Fibroblast of skin of right biceps (primary cell): Measurements from ENCODE around the gene AVPI1.

Source experiments
- DNase-seq: peaks from one replicate; pipeline ENCODE4 v3.0.0-alpha.2; 2013

The AVPI1 gene, protein sequence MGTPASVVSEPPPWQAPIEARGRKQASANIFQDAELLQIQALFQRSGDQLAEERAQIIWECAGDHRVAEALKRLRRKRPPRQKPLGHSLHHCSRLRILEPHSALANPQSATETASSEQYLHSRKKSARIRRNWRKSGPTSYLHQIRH

DNA sequence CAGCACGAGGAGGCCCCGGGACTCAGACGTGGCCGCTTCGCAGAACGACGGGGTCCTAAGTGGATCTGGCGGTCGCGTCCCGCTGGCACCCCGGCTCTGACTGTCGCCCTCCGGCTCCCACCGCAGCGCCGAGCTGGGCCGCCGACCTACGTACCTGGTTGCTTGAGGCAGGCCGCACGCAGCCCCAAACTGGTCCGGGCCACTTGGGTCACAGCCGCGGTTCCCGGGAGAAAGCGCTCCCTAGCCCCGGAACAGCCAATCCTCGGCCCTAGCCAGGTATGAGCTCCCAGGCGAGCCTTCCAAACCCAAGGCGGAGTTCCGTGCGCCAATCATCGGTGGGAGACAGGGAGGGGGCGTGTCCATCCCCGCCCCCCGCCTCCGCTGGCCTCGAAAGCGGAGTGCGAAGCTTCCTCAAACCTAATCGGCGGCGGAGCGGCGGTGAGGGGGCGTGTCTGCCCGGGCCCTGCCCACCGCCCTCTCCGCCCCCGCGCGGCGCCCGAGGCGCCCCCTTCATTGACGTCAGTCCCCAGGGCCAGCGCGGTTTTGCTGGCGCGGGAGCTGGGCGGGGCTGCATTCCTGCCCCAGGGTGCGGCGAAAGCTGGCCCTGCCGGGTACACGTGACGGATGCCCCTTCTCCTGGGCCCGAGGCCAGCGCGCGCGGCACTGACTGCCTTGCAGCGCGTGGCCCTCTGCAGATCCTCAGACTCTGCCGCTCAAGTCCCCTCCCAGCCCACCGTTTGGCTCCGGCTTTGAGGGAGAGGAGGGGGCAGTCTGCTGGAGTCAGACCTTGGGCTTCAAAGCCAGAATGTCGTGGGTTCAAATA is at the start of gene AVPI1:
Gene AVPI1 (minus strand): TSS at position 280 of the 823 bp plus-strand sequence. CDS start 7,336 bp downstream, outside the sequence.
- peak; percentile 98 for DNase-seq

GRCh38 chr10:97736403-97736901 is 49.4 kb upstream of the AVPI1 start:
- DNase-seq: no peak

- no peak for DNase-seq
Observed at GRCh38 chr10:97734021-97734420, 47.0 kb upstream of the AVPI1 start.

DNA sequence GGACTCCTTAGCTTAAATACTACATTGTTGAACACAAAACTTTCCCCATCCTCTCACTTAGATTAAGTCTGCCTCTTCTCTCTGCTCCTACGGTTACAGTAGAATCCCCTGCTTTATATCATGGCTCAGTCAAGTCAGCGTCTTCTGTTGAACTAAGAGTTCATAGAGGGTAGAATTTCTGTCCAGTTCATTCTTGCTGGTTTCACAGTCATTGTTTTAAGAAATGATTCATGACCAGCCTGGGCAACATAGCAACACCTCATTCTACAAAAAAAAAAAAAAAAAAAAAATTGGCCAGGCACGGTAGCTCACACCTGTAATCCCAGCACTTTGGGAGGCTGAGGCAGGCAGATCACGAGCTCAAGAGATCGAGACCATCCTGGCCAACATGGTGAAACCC is 46.2 kb upstream of the AVPI1 start:
- DNase-seq: no peak

GRCh38 chr10:97732052-97732359 is 45.0 kb upstream of the AVPI1 start:
- DNase-seq: no peak

DNA sequence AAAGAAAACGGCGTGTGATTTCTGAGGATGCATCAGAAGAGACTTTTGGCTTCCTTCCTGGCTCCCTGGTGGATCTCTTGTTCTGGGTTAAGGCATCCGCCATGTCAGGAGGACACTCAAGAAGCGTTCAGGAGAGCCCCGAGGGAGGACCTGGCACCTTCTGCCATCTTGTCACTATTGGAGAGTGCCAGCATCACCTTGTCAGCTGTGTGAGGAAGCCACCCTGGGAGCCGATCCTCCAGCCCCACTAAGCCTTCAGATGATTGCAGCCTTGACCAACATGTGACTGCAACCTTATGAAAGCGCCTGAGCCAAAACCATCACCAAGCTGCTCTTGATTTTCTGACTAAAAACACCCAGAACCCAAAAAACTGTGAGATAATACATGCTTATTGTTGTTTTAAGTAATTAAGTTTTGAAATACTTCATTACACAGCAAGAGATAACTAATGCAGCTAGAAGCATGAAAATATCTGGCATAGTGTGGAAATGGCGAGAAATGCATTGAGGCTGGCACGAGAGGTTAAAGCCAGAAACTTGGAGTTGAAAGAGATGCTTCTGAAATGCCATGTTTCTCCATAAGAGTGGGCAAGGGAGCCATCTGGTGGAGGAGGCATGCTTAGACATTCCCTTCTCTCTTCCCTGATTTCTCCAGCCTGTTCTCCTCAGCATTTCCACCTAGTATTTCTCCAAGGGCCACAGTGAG is 44.5 kb upstream of the AVPI1 start:
- peak; percentile 73 for DNase-seq

GRCh38 chr10:97729014-97729413 is 42.0 kb upstream of the AVPI1 start:
- DNase-seq: no peak

GRCh38 chr10:97726636-97727178 is 39.7 kb upstream of the AVPI1 start:
- DNase-seq: peak; percentile 68

DNA sequence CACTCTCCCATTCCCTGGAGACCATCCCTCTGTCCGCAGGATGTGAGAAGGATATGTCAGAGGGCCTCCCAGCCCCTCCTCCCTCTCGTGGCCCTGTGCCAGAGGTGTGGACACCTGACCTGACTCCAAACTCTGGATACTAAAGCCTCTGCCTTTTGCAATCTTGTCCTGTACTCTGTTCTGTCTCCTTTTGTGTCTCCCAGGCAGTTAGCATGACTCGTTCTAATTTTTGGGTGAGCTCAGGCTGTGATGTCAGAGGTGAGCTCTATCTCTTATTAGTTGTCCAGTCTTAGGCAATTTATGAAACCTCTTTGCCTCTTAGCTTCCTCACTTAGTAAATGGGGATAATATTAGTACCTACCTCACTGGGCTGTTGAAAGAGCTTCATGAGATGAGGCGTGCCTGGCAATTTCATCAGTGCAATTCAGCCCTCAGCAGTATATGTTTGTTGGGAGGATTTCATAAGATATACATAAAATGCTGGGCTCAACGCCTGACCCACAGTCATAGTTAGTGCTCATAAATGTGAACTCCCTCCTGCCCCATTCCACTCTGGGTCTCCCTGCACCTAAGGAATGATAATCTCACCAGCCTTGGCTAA is 37.4 kb upstream of the AVPI1 start:
- peak; percentile 51 for DNase-seq

- DNase-seq: no peak
Observed at GRCh38 chr10:97723001-97723400, 36.0 kb upstream of the AVPI1 start.

- no peak for DNase-seq
Observed at GRCh38 chr10:97721871-97722780, 35.1 kb upstream of the AVPI1 start.

GRCh38 chr10:97719602-97720001 is 32.6 kb upstream of the AVPI1 start:
- DNase-seq: no peak

DNA sequence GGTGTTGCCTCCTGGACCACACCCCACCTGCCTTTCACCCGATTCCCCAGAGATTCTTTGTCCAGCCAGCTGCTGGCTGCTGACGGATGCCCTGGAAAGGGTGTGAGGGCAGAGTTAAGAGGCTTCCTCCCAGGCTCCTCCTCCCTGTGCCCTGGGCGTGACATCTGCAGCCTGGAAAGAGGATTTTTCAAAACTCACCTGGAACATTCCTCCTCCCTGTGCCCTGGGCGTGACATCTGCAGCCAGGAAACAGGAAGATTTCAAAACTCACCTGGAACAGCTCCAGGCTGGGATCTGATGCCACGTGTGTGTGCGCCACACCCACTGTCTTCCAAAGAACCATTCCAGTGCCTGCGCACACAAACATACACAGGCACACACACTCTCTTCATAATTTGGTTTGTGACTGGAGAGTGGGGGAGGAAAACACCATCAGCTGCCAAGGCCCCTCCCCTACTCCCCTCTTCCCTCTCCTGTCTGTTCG is 31.7 kb upstream of the AVPI1 start:
- no peak for DNase-seq

DNA sequence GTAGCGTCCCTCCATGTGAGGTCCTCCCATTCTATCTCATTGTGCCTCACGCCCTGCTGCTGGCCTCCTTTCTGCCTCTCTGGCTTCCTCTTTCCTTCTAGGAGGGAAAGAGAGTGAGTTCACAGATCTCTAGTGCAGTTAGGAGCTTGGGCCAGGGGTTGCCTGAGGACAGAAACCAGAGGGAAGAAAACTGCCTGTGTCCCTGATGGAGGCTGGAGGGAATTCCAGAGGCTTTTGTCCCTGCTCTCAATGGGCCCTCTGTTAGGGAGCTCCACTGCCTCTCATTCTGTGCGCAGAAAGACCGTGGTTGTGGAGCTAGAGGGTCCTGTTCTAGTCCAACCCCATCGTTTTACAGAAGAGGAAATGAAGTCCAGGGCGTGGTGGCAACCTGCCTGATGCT is 31.1 kb upstream of the AVPI1 start:
- DNase-seq: no peak

- DNase-seq: no peak
Observed at GRCh38 chr10:97717627-97718026, 30.6 kb upstream of the AVPI1 start.

- DNase-seq: no peak
Observed at GRCh38 chr10:97715259-97715874, 28.3 kb upstream of the AVPI1 start.

DNA sequence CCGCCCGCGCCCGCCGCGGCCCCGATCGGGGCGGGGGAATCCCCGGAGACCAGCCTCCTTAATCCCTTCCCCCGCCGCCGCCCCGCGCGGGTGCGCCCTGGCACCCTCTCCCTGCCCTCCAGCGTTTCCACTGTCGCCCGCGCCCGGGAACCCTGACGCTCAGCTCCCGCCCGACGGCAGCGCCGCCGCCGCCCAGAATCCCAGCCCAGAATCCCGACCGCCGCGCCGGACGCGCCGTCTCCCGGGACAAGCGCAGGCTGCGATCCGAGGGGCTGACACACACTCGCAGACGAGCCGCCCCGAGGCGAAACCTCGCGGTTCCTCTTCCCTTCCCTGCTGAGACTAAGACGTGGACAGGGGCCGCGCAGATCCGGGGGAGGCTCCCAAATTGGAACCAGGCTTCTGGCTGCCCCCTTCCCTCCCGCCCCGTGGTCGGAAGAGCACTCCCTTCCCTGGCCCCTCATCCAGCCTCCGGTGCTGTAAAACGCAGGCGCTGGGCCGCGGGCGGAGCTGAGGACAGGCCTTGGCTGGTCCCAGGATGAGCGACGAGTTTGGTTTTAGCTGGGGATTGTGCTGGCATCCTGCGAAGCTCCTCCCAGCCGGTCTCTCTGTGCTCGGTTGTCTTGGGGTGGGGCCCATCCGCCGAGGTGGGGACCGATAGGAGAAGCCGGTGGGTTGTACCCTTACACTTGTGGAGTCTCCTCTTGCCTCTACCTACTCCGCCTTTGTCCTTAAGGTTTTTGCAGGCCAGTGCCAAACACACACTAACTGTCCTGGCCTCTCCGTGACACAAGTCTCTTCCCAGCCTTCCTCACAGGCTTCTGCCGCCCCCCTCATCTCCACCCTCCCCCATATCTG is 27.6 kb upstream of the AVPI1 start:
- peak; percentile 84 for DNase-seq

DNA sequence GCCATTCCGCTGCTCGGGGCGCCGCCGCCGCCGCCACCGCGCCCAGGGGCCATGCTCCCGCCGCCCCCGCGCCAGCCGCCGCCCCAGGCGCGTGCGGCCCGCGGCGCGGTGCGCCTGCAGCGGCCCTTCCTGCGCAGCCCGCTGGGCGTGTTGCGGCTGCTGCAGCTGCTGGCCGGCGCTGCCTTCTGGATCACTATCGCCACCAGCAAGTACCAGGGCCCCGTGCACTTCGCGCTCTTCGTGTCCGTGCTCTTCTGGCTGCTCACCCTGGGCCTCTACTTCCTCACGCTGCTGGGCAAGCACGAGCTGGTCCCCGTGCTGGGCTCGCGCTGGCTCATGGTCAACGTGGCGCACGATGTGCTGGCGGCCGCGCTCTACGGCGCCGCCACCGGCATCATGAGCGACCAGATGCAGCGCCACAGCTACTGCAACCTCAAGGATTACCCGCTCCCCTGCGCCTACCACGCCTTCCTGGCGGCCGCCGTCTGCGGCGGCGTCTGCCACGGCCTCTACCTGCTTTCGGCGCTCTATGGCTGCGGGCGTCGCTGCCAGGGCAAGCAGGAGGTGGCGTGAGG is 26.9 kb upstream of the AVPI1 start:
- DNase-seq: peak; percentile 77

GRCh38 chr10:97713339-97713825 is 26.3 kb upstream of the AVPI1 start, which contains the start of gene MARVELD1:
Gene MARVELD1 (plus strand): TSS chr10:97713730. CDS start chr10:97713877, 147 bp downstream.
- DNase-seq: peak; percentile 92
